ENCODE results near the gene ZNF587B.
"Not testable (repeated sequence)": the region's sequence is repeated elsewhere in the genome, so short reads cannot be mapped to it uniquely, and the experiment has no call there.

ZNF587B gene

GRCh38 chr19:57869655-57870054 is 39.6 kb downstream of the ZNF587B start:
- DNase-seq (ENCODE audit: low read depth in 2 of 2, low spot score in 1 of 2) = not testable (repeated sequence)

GRCh38 chr19:57870225-57870624 is 40.1 kb downstream of the ZNF587B start:
- DNase-seq (ENCODE audit: low read depth in 2 of 2, low spot score in 1 of 2) = no peak

- DNase-seq (ENCODE audit: low read depth in 2 of 2, low spot score in 1 of 2) = no peak
Observed at GRCh38 chr19:57872450-57872849, 42.4 kb downstream of the ZNF587B start.

GRCh38 chr19:57873883-57874799 is 44.0 kb downstream of the ZNF587B start:
- not testable (repeated sequence) for DNase-seq (ENCODE audit: low read depth in 2 of 2, low spot score in 1 of 2)

GRCh38 chr19:57886046-57886445 is 55.9 kb downstream of the ZNF587B start:
- no peak for DNase-seq (ENCODE audit: low read depth in 2 of 2, low spot score in 1 of 2)

- DNase-seq (ENCODE audit: low read depth in 2 of 2, low spot score in 1 of 2) = no peak
Observed at GRCh38 chr19:57887195-57887941, 57.3 kb downstream of the ZNF587B start.

GRCh38 chr19:57888107-57888559 is 58.0 kb downstream of the ZNF587B start:
- DNase-seq (ENCODE audit: low read depth in 2 of 2, low spot score in 1 of 2) = no peak

- peak; percentile 63 to 67 for DNase-seq (ENCODE audit: low read depth in 2 of 2, low spot score in 1 of 2)
Observed at GRCh38 chr19:57888560-57889231, 58.6 kb downstream of the ZNF587B start, which contains the start of gene ZNF814. ZNF814 (minus strand) TSS chr19:57889037; CDS start chr19:57888802, 235 bp downstream.

GRCh38 chr19:57890706-57891105 is 60.6 kb downstream of the ZNF587B start:
- not testable (repeated sequence) for DNase-seq (ENCODE audit: low read depth in 2 of 2, low spot score in 1 of 2)

All from stimulated activated CD8-positive, alpha-beta memory T cell treated with anti-CD3 and anti-CD28 coated beads, Interleukin-4, amount 100 ng/mL, for 1 hour (primary cell).